GM19467 (cell line): ENCODE measurements around the gene NCBP2L.
"Not testable (repeated sequence)": the region's sequence is repeated elsewhere in the genome, so short reads cannot be mapped to it uniquely, and the experiment has no call there.

Experiments
- ATAC-seq: cut with Tn5 transposase; IDR thresholded peaks from one replicate; pipeline ENCODE4 v1.9.1; 2021; ENCODE audit warnings: mild to moderate bottlenecking, moderate library complexity; ENCODE audit not compliant: unreplicated experiment

NCBP2L gene

GRCh38 chrX:107804427-107804826, 26.9 kb downstream of the NCBP2L start:
- no peak for ATAC-seq

GRCh38 chrX:107805179-107805578, 27.6 kb downstream of the NCBP2L start:
- no peak for ATAC-seq

GRCh38 chrX:107810053-107810452, 32.5 kb downstream of the NCBP2L start:
- not testable (repeated sequence) for ATAC-seq

- ATAC-seq: no peak
Observed at GRCh38 chrX:107818900-107819521, 41.5 kb downstream of the NCBP2L start.

GRCh38 chrX:107823042-107823441, 45.5 kb downstream of the NCBP2L start:
- no peak for ATAC-seq

- ATAC-seq: no peak
Observed at GRCh38 chrX:107823456-107823855, 45.9 kb downstream of the NCBP2L start.

GRCh38 chrX:107825698-107826237, 48.2 kb downstream of the NCBP2L start, which contains the start of gene MID2:
Gene MID2, plus strand, starts transcription at chrX:107825866. Its CDS starts 561 bp downstream, at chrX:107826427.
- ATAC-seq: no peak

- ATAC-seq: no peak
Observed at GRCh38 chrX:107826238-107827029, 48.9 kb downstream of the NCBP2L start.

- no peak for ATAC-seq
Observed at GRCh38 chrX:107827030-107827831, 49.7 kb downstream of the NCBP2L start.

GRCh38 chrX:107827852-107828251, 50.3 kb downstream of the NCBP2L start:
- ATAC-seq: no peak

GRCh38 chrX:107829878-107830277, 52.3 kb downstream of the NCBP2L start:
- no peak for ATAC-seq

- ATAC-seq: no peak
Observed at GRCh38 chrX:107831071-107831730, 53.7 kb downstream of the NCBP2L start.

GRCh38 chrX:107834275-107835201, 57.0 kb downstream of the NCBP2L start:
- no peak for ATAC-seq

- no peak for ATAC-seq
Observed at GRCh38 chrX:107836958-107837357, 59.4 kb downstream of the NCBP2L start.

- no peak for ATAC-seq
Observed at GRCh38 chrX:107840971-107841370, 63.4 kb downstream of the NCBP2L start.

- no peak for ATAC-seq
Observed at GRCh38 chrX:107842715-107843400, 65.3 kb downstream of the NCBP2L start.
